Umbilical cord (tissue), 2 donors: ENCODE measurements around the gene RAB31. TPM values are rescaled to one million over a fixed set of nuclear protein-coding genes. Genes with fewer than 3 reads are reported as not detected.
A peak's percentile ranks its signal among the peaks of the same experiment; 100 is the strongest.

Source experiments
- DNase-seq: peaks from one replicate; pipeline ENCODE4 v3.0.0-alpha.2; 2015; ENCODE audit warnings: low spot score
- total RNA-seq: library from RNA; depleted of rRNA; stranded (reverse); fragments of >200 nt; gene quantifications from one replicate; pipeline ENCODE4 v1.2.3, GENCODE V29; 2014; ENCODE audit warnings: low replicate concordance; ENCODE audit not compliant: insufficient read depth

RAB31 gene
- total RNA-seq, 1 donor from 2014 or later, result 41.7 TPM

GRCh38 chr18:9691235-9691634 lies 16.9 kb upstream of the RAB31 start:
- no peak for DNase-seq

GRCh38 chr18:9694174-9694573 lies 13.9 kb upstream of the RAB31 start:
- DNase-seq, result no peak

GRCh38 chr18:9694952-9695495 lies 13.1 kb upstream of the RAB31 start:
- no peak for DNase-seq

GRCh38 chr18:9695605-9696004 lies 12.5 kb upstream of the RAB31 start:
- DNase-seq, result no peak

- no peak for DNase-seq
Observed at GRCh38 chr18:9696112-9696511, 12.0 kb upstream of the RAB31 start.

GRCh38 chr18:9696701-9697100 lies 11.4 kb upstream of the RAB31 start:
- no peak for DNase-seq

GRCh38 chr18:9697121-9697520 lies 11.0 kb upstream of the RAB31 start:
- no peak for DNase-seq

- no peak for DNase-seq
Observed at GRCh38 chr18:9698497-9698896, 9.6 kb upstream of the RAB31 start.

- peak; percentile 68 for DNase-seq
Observed at GRCh38 chr18:9700261-9700796, 7.8 kb upstream of the RAB31 start.

GRCh38 chr18:9701609-9702349 lies 6.3 kb upstream of the RAB31 start:
- DNase-seq, result no peak

GRCh38 chr18:9704233-9705118 lies 3.6 kb upstream of the RAB31 start:
- no peak for DNase-seq

GRCh38 chr18:9705183-9705829 lies 2.8 kb upstream of the RAB31 start:
- no peak for DNase-seq

- no peak for DNase-seq
Observed at GRCh38 chr18:9706081-9706935, 1.8 kb upstream of the RAB31 start.

GRCh38 chr18:9707381-9708056 lies 582 bp upstream of the RAB31 start:
- peak; percentile 65 for DNase-seq

- DNase-seq, result no peak
Observed at GRCh38 chr18:9708434-9709303, 568 bp downstream of the RAB31 start.

GRCh38 chr18:9709304-9709877 lies 1.3 kb downstream of the RAB31 start:
- peak; percentile 53 for DNase-seq

GRCh38 chr18:9710037-9710436 lies 1.9 kb downstream of the RAB31 start:
- no peak for DNase-seq

GRCh38 chr18:9711361-9712129 lies 3.4 kb downstream of the RAB31 start:
- no peak for DNase-seq
